Activated T-helper 2 cell treated with anti-CD3 and anti-CD28 coated beads, Interferon-gamma antibody, Interleukin-2, Interleukin-4, amounts not matched to agents 10 μg/mL and 5 μg/mL and 100 μg/mL, durations not matched to agents 14 hours and 24 hours and 36 hours (primary cell): ENCODE results near the gene PHACTR4. TPM values are rescaled to one million over a fixed set of nuclear protein-coding genes. Genes with fewer than 3 reads are reported as not detected.

Source experiments
- DNase-seq: peaks from one replicate; pipeline ENCODE4 v3.0.0; 2021; ENCODE audit warnings: low spot score
- H3K27ac Mint-ChIP-seq: one replicate; pipeline ENCODE4 v1.8.0; 2021; ENCODE audit warnings: mixed read lengths
- H3K27me3 Mint-ChIP-seq: one replicate; pipeline ENCODE4 v1.8.0; 2021; ENCODE audit warnings: low read depth, mixed read lengths
- H3K36me3 Mint-ChIP-seq: one replicate; pipeline ENCODE4 v1.8.0; 2021; ENCODE audit warnings: low read depth, mixed read lengths
- H3K4me1 Mint-ChIP-seq: one replicate; pipeline ENCODE4 v1.8.0; 2021; ENCODE audit warnings: low read depth, mixed read lengths
- H3K4me3 Mint-ChIP-seq: one replicate; pipeline ENCODE4 v1.8.0; 2021; ENCODE audit warnings: low read depth, mild to moderate bottlenecking, moderate library complexity, mixed read lengths
- H3K9me3 Mint-ChIP-seq: one replicate; pipeline ENCODE4 v1.8.0; 2021; ENCODE audit warnings: mixed read lengths
- intact Hi-C: fragments of 100-400 bp; cut with micrococcal nuclease; formaldehyde crosslinking; loops from one replicate; pipeline ENCODE4 v1.15.1; 2023
- total RNA-seq: library from RNA; stranded (reverse); gene quantifications from 2 replicates; pipeline ENCODE4 v1.2.3, GENCODE V29; 2022

PHACTR4 gene
- total RNA-seq, 1 donor from 2014 or later: 32.1 TPM

DNA sequence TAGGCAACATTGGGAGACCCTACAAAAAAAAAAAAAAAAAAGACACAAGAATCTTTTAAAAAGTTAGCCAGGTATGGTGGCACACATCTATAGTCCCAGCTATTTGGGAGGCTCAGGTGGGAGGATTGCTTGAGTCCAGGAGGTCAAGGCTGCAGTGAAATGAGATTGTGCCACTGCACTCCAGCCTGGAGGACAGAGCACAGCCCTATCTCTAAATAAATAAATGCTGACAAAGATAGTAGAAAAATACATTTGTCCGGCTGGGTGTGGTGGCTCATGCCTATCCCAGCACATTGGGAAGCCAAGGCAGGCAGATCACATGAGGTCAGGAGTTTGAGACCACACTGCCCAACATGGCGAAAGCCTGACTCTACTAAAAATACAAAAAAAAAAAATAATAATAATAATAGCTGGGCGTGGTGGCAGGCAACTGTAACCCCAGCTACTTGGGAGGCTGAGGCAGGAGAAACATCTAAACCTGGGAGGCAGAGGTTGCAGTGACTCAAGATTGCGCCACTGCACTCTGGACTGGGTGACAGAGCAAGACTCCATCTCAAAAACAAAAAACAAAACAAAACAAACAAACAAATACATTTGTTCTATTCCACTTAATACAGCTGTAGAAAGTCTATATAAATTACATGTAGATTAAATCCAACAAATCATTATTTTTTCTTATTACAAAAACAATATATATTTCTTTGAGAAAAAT lies 48.5 kb downstream of the PHACTR4 start:
- Mint-ChIP-seq H3K4me3 (peak overlapping the region; percentile 13), H3K9me3 (no peaks in the 10 kb centered on the region), H3K36me3 (peaks cover 4% of the 10 kb centered on the region), H3K4me1 (peaks cover 16% of the 10 kb centered on the region), H3K27ac (no peak overlapping the region), H3K27me3 (no peaks in the 10 kb centered on the region)
- intact Hi-C loops: loop anchor here (5.0 kb wide), 1 partner anchor 39 kb away; no protein-coding TSS in a partner anchor
- no peak for DNase-seq

DNA sequence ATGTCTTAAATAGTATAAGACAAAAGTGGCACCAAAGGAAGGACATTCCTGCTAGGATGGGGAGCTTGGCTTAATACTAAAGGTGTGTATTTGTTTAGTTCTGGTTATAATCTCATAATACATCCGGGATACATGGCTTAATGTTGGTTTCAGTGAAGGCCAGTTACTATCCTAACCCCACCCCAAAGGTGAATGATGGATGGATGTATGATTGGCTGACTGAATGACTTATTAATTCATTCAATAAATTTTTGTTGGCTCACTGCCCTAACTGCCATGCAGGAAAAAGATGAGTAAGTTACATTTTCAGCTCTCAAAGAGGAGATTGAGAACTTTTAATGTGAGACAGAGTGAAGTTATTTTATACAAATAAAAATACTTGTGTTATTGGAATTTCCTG lies 52.2 kb downstream of the PHACTR4 start:
- H3K27ac Mint-ChIP-seq: no peak overlapping the region
- intact Hi-C loops: no loop called here
- no peaks in the 10 kb centered on the region for H3K9me3 Mint-ChIP-seq
- no peak for DNase-seq
- no peak overlapping the region for H3K4me3 Mint-ChIP-seq
- no peaks in the 10 kb centered on the region for H3K27me3 Mint-ChIP-seq
- H3K4me1 Mint-ChIP-seq: peaks cover 10% of the 10 kb centered on the region
- H3K36me3 Mint-ChIP-seq: peaks cover 10% of the 10 kb centered on the region

DNA sequence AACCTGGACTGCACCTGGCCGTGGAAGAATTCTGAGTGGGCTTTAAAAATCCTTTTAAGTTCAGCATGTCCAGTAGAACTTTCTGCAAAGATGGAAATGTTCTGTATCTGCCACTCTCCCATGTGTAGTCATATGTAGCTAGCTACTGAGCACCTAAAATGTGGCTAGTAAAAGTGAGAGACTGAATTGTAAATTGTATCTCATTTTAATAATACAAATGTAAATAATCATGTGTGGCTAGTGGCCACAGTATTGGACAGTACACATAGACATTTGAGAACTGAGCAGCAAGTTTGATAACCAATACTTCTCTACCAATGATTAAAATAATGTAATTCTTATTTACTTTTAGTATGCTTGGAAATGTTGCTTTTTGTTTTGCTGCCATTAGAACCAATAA lies 57.3 kb downstream of the PHACTR4 start:
- DNase-seq: no peak
- Mint-ChIP-seq H3K9me3 (no peaks in the 10 kb centered on the region), H3K27ac (no peak overlapping the region), H3K4me1 (peaks cover 4% of the 10 kb centered on the region), H3K36me3 (peaks cover 8% of the 10 kb centered on the region), H3K4me3 (no peak overlapping the region), H3K27me3 (no peaks in the 10 kb centered on the region)
- intact Hi-C loops: no loop called here

DNA sequence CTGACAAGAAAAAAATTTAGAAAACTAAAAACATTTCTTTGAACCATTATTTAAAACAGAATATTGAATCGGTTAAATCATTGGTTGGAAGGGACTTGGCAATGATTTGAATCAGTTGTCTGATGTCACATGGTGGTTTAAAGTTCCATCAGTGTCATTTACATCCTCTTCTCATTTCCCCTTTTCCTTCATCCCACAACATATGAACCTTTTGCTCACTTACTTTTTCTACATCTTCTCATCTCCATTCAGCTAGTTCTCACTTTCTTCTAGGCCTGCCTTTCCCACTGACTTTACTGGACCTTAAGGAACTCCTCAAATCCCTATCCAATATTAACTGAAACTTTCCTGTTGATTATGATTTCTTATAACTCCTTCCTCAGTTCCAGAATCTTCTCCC lies 58.5 kb downstream of the PHACTR4 start:
- Mint-ChIP-seq H3K27me3 (no peaks in the 10 kb centered on the region), H3K36me3 (peaks cover 8% of the 10 kb centered on the region), H3K4me1 (peaks cover 4% of the 10 kb centered on the region), H3K4me3 (no peak overlapping the region), H3K27ac (no peak overlapping the region), H3K9me3 (no peaks in the 10 kb centered on the region)
- DNase-seq: no peak
- intact Hi-C loops: no loop called here

DNA sequence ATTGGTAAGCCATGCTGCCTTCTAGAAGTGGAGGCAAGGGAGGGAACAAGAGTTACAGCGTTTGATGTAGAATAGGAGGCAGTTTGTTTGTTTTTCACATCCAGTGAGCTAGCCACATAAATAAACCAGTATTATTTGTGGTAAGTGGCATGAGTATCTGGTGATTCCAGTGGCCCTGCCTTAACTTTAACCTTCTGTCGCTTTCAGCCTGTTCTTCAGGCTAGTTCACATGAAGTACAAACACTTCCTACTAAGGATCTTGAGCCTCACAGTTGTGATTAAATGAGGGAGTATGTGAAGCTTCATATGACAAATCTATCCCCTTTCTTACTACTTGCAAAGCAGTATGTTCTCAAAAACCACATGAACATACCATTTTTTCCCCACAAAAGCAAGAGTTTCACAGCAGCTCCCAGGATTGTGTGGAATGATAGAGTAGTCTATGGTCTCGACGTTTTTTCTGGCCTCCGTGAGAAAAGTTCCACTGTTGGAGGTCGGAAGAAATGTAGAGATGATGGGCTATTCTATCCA lies 59.5 kb downstream of the PHACTR4 start:
- no peak for DNase-seq
- Mint-ChIP-seq H3K9me3 (no peaks in the 10 kb centered on the region), H3K36me3 (peaks cover 8% of the 10 kb centered on the region), H3K4me3 (no peak overlapping the region), H3K4me1 (peaks cover 4% of the 10 kb centered on the region), H3K27me3 (no peaks in the 10 kb centered on the region), H3K27ac (no peak overlapping the region)
- intact Hi-C loops: no loop called here

DNA sequence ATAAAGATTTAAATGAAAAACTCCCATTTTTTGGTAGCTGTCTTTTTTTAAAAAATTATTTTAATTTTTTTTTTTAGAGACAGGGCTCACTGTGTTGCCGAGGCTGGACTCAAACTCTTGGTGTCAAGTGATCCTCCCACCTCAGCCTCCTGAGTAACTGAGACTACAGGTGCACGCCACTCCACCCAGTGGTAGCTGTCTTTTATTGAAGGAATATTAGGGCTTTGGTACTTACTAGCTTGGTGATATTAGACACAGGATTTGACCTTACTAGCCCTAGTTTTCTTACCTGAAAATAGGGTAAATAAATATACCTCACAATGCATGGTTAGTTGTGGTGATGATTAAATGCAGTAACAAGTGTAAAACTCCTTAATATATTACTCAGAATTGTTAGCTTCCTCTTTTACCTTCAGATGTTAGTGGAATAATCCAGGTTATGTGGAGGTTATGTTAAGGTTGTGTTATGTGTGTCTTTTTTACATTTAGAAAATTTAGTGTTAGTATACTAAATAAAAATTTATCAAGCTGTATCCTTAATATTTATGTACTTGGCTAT lies 66.8 kb downstream of the PHACTR4 start:
- intact Hi-C loops: loop anchor here (5.0 kb wide), 1 partner anchor 189 kb away; no protein-coding TSS in a partner anchor
- H3K36me3 Mint-ChIP-seq: peaks cover 2% of the 10 kb centered on the region

DNA sequence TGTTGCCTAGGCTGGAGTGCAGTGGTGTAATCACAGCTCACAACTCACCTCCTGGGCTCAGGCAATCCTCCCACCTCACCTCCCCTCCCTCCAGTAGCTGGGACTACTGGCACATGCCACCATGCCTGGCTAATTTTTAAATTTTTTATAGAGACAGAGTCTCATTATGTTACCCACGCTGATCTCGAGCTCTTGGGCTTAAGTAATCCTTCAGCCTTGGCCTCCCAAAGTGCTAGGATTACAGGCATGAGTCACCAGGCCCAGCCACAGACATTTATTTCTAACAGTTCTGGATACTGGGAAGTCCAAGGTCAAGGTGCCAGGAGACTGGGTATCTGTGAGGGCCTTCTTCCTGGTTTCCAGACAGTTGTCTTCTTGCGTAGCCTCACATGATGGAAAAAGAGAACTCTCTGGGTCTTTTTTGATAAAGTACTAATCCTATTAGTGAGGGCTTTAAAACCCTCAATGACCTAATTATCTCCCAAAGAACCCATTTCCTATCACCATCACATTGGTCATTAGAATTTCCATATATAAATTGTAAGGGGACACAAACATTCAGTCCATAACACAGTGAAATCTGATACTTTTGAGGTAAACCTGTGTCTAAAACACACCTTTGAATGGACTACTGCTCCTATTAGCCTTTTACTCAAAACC lies 67.9 kb downstream of the PHACTR4 start:
- no peak overlapping the region for H3K27ac Mint-ChIP-seq
- peaks cover 2% of the 10 kb centered on the region for H3K36me3 Mint-ChIP-seq
- H3K9me3 Mint-ChIP-seq: no peaks in the 10 kb centered on the region
- H3K4me3 Mint-ChIP-seq: no peak overlapping the region
- H3K27me3 Mint-ChIP-seq: no peaks in the 10 kb centered on the region
- H3K4me1 Mint-ChIP-seq: peaks cover 24% of the 10 kb centered on the region
- DNase-seq: no peak
- intact Hi-C loops: loop anchor here (5.0 kb wide), 1 partner anchor 190 kb away; no protein-coding TSS in a partner anchor

More for the DNA sequence above, 66.8 kb downstream of the PHACTR4 start:
- no peak for DNase-seq
- peaks cover 19% of the 10 kb centered on the region for H3K4me1 Mint-ChIP-seq
- H3K27me3 Mint-ChIP-seq: no peaks in the 10 kb centered on the region
- H3K27ac Mint-ChIP-seq: no peak overlapping the region
- no peak overlapping the region for H3K4me3 Mint-ChIP-seq
- no peaks in the 10 kb centered on the region for H3K9me3 Mint-ChIP-seq

DNA sequence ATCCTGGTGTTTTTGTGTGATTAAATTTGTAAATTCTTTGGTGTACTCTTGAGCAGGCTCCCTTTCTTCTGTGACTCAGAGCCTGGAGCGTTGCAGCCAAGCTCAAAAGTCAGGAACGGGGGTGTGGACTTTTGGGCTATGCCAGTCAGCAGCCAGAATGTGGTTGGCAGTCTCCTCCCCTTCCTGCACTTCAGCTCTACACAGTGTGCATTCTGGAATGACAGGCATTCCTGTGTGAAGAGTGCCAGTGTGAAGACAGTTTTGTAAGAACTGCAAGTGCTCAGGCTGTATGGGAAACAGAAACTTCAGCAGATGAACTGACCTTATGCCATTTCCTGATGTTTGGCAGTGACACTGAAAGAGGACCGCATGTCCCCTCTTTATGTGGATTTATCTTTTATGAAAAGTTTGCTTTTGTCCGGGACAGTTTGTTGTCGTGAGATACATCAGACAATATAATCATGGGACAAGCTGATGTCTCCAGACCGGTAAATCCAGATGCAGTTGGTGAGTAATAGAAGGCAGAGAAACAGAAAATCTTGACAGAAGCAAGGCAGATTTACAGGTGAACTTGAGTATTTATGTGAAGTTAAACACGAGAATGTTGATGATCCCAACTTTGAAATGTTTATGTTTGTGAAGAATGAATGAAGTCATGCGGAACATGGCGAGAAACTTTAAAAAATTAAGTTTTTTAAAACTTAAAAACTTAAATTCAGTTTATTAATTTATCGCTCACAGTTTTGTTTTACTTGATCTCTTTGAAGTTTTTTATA lies 68.6 kb downstream of the PHACTR4 start:
- Mint-ChIP-seq H3K27me3 (no peaks in the 10 kb centered on the region), H3K9me3 (no peaks in the 10 kb centered on the region), H3K27ac (peak overlapping the region; percentile 74), H3K4me1 (peaks cover 27% of the 10 kb centered on the region), H3K36me3 (peaks cover 2% of the 10 kb centered on the region), H3K4me3 (peak overlapping the region; percentile 67)
- DNase-seq: no peak
- intact Hi-C loops: loop anchor here (1.0 to 5.0 kb wide), 2 partner anchors 48 to 191 kb away; no protein-coding TSS in a partner anchor

DNA sequence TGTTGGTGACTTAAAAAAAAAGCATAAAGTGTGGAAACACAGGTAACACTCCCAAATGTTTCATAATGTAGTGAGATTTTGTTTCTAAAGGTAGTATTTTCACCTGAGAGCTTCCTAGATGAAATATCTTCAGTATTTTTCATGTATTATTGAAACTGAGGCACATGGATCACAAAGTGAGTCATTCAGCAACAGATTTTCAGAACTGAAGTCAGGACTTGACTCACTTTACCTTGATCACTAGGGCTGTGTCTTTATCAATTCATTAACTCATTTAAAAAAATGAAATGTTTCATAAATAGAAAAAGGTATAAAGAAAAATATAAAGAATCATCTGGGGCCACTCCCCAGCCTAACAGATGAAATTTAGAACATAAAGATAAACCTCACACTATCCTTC lies 69.8 kb downstream of the PHACTR4 start:
- no peak overlapping the region for H3K27ac Mint-ChIP-seq
- intact Hi-C loops: loop anchor here (5.0 kb wide), 1 partner anchor 192 kb away; no protein-coding TSS in a partner anchor
- DNase-seq: no peak
- no peaks in the 10 kb centered on the region for H3K27me3 Mint-ChIP-seq
- H3K36me3 Mint-ChIP-seq: peaks cover 8% of the 10 kb centered on the region
- no peak overlapping the region for H3K4me3 Mint-ChIP-seq
- peaks cover 27% of the 10 kb centered on the region for H3K4me1 Mint-ChIP-seq
- no peaks in the 10 kb centered on the region for H3K9me3 Mint-ChIP-seq

DNA sequence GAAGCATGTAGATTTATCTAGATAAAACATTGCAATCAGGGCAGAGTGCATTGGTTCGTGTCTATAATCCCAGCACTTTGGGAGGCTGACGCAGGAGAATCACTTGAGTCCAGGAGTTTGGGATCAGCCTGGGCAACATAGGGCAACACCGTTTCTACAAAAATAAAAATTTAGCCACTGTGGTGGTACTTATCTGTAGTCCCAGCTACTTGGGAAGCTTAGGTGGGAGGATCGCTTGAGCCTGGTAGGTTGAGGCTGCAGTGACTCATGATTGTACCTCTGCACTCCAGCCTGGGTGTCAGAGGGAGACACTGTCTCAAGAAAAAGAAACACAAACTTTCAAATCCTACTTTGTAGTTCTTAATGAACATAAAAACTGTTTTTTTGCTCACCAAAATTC lies 72.1 kb downstream of the PHACTR4 start:
- no peak for DNase-seq
- Mint-ChIP-seq H3K27me3 (no peaks in the 10 kb centered on the region), H3K9me3 (no peaks in the 10 kb centered on the region), H3K4me3 (no peak overlapping the region), H3K4me1 (peaks cover 27% of the 10 kb centered on the region), H3K36me3 (peaks cover 13% of the 10 kb centered on the region), H3K27ac (no peak overlapping the region)
- intact Hi-C loops: no loop called here

DNA sequence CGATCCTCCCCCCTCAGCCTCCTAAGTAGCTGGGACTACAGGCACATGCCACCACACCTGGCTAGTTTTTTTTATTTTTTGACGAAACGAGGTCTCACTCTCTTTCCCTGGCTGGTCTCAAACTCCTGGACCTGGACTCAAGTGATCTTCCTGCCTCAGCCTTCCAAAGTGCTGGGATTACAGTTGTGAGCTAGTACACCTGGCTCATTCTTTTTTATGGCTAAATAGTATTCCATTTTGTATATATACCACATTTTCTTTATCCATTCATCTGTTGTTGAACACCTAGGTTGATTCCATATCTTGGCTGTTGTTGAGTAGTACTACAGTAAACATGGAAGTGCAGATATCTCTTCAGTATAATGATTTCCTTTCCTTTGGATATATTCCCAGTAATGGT lies 74.0 kb downstream of the PHACTR4 start:
- H3K4me3 Mint-ChIP-seq: no peak overlapping the region
- H3K9me3 Mint-ChIP-seq: no peaks in the 10 kb centered on the region
- intact Hi-C loops: no loop called here
- no peak for DNase-seq
- peaks cover 26% of the 10 kb centered on the region for H3K4me1 Mint-ChIP-seq
- H3K27ac Mint-ChIP-seq: no peak overlapping the region
- H3K27me3 Mint-ChIP-seq: no peaks in the 10 kb centered on the region
- peaks cover 14% of the 10 kb centered on the region for H3K36me3 Mint-ChIP-seq

DNA sequence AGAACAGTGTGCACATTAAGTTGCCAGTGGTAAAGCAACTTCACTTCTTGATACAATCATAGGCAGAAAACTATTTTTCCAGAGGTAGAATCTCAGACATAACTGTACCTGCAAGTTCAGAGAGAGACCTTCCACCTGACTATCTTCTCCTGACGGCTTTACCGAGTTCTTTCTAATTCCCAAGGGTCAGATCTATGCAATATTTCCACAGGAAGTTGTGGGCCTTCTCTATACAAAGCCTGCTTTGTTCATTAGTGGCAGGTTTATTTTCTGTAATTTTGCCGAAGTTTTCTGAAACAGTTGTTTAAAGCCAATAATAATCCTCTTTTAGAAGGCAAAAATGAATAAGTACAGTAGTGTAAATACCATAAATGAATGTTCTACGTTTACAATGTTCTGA lies 78.1 kb downstream of the PHACTR4 start:
- no peak for DNase-seq
- no peaks in the 10 kb centered on the region for H3K27me3 Mint-ChIP-seq
- no peaks in the 10 kb centered on the region for H3K9me3 Mint-ChIP-seq
- peaks cover 17% of the 10 kb centered on the region for H3K36me3 Mint-ChIP-seq
- H3K4me1 Mint-ChIP-seq: peaks cover 34% of the 10 kb centered on the region
- intact Hi-C loops: no loop called here
- peak overlapping the region; percentile 1 for H3K27ac Mint-ChIP-seq
- no peak overlapping the region for H3K4me3 Mint-ChIP-seq
